Activated gamma-delta T cell treated with Interleukin-2 at 50 U/mL for 16 hours (primary cell): ENCODE results near the gene AMHR2.
"Not testable (repeated sequence)": the region's sequence is repeated elsewhere in the genome, so short reads cannot be mapped to it uniquely, and the experiment has no call there.

Experiments used
- DNase-seq: peaks from one replicate; pipeline ENCODE4 v3.0.0-alpha.2; 2020

The AMHR2 gene

GRCh38 chr12:53423597-53423996 is at the start of gene AMHR2:
Gene AMHR2, plus strand, starts transcription at chr12:53423855. Its CDS starts 80 bp downstream, at chr12:53423935.
- no peak for DNase-seq

- DNase-seq, result not testable (repeated sequence)
Measured at GRCh38 chr12:53374277-53374676, 49.4 kb upstream of the AMHR2 start.

DNA sequence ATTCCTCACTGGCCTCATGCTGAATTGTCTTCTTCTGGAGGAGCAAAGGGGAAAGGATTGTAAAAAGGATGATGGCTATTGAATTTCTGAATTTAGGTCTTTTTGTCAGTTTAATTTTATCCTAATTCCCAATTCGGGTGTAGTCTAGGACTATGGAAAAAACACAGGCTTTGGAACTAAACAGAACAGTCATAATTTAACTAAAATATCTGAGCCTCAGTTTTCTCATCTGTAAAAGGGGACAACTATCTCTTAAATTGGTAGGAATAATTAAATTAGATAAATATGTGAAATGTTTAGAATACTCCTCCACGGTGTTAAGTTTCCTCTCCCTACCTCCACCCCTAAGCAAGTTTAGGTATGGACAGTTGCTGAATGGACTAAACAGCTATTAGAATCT is 46.9 kb upstream of the AMHR2 start:
- DNase-seq, result no peak

- no peak for DNase-seq
Measured at GRCh38 chr12:53378222-53378621, 45.4 kb upstream of the AMHR2 start.

DNA sequence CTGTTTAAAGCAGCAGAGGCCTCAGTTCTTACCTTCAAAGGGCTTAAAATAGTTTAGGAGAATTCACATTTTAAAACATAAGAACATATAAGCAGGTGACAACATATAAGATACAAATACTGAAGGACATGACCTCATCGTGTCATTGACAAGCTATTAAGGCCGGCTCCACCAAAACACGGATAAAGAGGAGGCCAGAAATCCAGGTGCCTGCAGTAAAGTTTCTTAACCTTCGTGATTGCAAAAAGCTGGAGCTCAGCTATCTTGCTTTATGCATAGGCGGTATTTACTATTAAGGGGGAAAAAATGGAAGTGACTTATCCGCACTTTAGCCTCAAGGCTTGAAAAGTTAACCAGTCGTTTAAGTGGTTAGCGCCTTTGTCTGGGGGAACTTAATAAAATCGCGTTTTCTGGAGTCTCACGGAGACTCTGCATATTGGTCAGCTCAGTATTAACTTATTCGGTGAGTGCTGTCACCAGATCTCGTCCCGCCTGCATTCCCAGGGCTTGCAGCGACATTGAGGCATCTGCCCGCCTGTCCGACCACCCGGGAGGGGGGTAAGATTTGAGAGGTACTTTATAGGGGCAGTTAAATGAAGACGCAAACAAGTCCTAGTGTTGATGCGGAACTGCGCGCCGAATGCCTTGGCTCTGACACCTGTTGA is 44.8 kb upstream of the AMHR2 start:
- no peak for DNase-seq

DNA sequence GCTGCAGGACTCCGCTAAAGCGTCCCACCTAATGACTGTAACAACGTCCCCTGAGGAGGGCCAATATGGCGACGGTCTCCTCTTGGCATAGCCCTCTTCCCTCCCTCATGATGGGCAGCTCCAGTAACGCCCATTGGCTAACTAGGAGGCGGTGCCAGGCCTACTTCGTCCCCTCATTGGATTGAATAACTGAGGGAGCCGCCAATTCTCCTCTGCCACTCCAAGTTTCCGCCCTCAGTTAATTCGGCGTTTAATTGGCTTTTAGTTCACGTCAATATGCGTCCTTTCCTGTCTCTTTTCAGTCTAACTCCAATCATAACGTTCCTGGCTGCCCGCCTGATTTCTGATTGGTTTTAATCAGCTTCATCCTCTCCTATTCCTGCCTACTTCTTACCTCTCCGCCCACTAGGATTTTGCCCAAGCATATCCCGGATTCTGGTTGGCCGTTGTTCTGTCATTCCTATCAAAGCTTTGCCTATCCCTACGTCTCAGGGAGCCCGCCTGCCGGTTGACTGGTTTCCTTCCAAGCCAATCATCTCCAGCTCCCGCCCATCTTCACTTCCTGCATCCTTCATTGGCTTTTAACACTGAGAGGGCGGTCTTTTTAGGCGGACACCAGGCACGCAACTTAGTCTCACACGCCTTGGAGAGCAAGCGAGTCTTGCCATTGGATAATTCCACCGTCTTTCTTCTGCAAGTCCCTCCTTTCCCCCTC is 44.1 kb upstream of the AMHR2 start:
- peak; percentile 91 for DNase-seq

DNA sequence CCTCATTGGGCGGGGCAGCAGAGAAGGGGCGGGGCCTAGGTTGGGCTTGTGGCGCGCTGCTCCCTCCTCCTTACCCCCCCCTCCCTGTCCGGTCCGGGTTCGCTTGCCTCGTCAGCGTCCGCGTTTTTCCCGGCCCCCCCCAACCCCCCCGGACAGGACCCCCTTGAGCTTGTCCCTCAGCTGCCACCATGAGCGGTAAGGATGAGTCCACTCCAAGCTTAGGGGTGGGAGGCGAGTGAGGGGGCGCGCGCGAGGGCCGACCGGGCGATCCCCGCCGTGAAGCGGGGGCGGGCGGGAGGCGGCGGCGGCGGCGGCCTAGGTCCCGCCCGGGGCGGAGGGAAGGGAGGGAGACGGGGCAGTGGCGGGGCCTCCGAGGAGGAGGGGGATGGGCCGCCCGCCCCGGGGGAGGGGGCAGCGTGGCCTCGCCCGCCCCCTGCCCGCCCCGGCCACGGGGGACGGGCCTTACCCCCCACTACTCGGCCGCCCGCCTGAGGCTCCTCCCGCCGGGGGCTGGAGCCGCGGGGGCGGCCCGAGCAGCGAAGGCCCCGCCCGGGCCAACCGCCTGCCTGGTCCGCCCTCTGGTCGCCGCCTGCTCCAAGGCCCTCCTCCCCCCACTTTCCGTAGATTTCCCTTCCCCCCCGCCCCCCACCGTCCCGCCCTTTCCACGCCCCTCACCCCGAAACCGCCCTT is 43.4 kb upstream of the AMHR2 start, which contains the start of gene SP1:
SP1 (plus strand) TSS at position 73 of the 690 bp plus-strand sequence; CDS start at position 189, 116 bp downstream.
- DNase-seq, result peak; percentile 99

DNA sequence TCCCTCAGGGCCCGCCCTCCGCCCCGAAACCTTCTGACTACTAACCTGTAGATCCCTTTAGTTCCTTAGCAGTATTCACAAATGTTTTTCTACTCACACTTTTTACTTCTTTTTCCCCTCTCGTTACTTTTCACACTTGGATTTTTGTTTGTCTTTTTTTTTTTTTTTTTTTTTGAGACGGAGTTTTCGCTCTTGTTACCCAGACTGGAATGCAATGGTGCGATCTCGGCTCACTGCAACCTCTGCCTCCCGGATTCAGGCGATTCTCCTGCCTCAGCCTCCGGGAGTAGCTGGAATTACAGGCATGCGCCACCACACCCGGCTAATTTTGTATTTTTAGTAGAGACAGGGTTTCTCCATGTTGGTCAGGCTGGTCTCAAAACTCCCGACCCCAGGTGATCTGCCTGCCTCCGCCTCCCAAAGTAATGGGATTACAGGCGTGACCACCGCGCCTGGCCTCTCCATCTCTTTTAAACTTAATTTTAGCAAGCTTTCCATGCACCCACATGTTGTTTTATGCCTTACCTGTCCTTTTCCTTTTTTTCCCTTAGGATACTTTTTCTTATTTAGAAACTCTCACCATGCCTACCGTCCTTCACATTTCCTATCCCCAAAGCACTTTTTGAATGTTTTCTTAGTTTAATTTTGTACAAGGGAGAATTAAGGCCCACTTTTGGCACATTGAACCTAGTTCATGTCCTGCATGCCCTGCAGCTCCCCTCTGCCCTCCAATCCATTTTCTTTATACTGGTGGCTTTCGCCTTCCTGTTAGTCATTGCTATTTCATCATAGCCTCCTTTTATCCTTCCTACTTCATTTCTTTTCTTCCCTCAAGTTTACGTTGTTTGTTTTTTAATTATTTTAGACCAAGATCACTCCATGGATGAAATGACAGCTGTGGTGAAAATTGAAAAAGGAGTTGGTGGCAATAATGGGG is 42.6 kb upstream of the AMHR2 start:
- DNase-seq, result no peak

DNA sequence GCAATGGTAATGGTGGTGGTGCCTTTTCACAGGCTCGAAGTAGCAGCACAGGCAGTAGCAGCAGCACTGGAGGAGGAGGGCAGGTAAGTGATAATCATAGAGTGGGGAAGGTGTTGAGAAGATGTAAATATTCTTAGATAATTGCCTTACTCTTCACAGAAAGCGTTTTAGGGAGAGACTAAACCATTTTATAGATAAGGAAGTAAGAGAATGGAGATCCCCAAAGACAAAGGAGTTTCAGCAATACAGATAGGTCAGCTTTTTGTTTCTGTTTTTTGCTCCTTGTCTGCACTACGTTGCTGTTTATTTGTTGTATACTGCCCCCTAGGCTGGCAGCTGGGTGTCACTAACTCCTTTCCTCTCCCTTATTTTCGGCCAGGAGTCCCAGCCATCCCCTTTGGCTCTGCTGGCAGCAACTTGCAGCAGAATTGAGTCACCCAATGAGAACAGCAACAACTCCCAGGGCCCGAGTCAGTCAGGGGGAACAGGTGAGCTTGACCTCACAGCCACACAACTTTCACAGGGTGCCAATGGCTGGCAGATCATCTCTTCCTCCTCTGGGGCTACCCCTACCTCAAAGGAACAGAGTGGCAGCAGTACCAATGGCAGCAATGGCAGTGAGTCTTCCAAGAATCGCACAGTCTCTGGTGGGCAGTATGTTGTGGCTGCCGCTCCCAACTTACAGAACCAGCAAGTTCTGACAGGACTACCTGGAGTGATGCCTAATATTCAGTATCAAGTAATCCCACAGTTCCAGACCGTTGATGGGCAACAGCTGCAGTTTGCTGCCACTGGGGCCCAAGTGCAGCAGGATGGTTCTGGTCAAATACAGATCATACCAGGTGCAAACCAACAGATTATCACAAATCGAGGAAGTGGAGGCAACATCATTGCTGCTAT is 41.7 kb upstream of the AMHR2 start:
- DNase-seq, result peak; percentile 32

GRCh38 chr12:53383258-53383657 is 40.4 kb upstream of the AMHR2 start:
- DNase-seq, result no peak

- DNase-seq, result not testable (repeated sequence)
Measured at GRCh38 chr12:53386381-53386780, 37.3 kb upstream of the AMHR2 start.

- no peak for DNase-seq
Measured at GRCh38 chr12:53388932-53389331, 34.7 kb upstream of the AMHR2 start.

- no peak for DNase-seq
Measured at GRCh38 chr12:53389702-53390101, 34.0 kb upstream of the AMHR2 start.

DNA sequence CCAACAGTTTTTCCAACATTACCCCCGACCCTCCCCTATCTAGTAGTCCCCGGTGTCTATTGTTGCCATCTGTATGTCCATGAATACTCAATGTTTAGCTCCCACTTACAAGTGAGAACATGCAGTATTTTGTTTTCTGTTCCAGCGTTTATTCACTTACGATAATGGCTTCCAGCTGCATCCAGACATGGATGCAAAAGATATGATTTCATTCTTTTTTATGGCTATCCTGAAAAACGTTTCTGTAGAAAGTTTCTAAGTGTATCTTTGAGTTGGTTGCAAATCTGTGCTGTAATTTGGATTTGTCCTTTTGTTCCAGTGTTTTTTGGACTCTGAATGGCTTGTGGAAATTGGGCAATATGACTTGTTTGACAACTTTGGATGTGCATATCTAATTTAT is 31.9 kb upstream of the AMHR2 start:
- no peak for DNase-seq

- DNase-seq, result no peak
Measured at GRCh38 chr12:53399896-53400295, 23.8 kb upstream of the AMHR2 start.

DNA sequence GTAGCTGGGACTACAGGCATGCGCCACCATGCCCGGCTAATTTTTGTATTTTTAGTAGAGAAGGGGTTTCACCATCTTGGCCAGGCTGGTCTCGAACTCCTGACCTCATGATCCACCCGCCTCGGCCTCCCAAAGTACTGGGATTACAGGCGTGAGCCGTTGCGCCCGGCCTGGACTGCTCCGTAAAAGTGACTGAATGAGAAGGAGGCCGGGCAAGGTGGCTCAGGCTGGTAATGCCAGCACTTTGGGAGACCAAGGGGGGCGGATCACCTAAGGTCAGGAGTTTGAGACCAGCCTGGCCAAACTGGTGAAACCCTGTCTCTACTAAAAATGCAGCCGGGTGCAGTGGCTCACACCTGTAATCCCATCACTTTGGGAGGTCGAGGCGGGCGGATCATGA is 21.3 kb upstream of the AMHR2 start:
- DNase-seq, result not testable (repeated sequence)

DNA sequence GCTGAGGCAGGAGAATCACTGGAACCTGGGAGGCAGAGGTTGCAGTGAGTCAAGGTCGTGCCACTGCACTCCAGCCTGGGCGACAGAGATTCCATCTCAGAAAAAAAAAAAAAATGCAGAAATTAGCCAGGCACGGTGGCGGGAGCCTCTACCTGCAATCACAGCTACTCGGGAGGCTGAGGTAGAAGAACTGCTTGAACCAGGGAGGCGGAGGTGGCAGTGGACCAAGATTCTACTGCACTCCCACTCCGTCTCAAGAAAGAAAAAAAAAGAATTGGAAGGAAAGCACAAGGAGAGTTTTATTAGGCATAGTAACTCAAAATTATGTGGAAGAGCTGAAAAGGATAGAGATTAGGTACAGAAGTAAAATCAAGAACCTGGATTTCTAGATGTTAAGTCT is 20.8 kb upstream of the AMHR2 start:
- DNase-seq, result no peak

- DNase-seq, result no peak
Measured at GRCh38 chr12:53410951-53411350, 12.7 kb upstream of the AMHR2 start.

GRCh38 chr12:53413485-53414204 is 10.0 kb upstream of the AMHR2 start:
- no peak for DNase-seq

DNA sequence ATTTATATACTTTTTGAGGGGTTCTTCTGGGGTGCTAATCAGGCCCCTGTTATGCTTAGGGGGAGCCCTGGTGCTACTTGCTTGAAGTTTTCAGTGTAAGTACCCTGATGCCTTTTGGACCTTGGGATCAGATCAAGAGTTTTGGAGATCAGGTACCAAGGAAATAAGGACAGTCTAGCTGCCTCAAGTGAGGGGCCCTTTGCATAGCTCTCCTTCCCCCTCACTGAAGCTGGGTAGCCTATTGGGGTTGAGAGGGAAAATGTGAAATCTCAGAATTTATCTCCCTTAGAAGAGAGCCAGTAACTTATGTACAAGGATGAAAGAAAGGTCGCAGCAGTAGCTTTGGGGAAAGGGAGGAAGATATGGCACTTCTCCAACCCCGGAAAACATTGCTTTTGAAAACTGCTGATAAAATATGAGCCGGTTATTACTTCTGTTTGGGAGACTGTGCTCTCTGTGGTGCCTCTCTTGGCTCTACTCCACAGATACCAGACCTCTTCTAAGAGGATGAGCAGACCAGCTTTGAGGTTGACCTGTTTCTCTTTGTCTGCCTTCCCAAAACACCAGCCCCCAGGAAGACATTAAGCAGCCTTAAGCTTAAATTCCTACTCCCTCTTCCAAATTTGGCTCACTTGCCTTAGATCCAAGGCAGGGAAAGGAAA is 8.8 kb upstream of the AMHR2 start:
- DNase-seq, result no peak
